Mucosa of stomach (tissue), 1 donor: Measurements from ENCODE around the gene BRD7.

Experiments
- H3K27me3 ChIP-seq: one replicate; pipeline ENCODE4 v1.7.0; 2013; ENCODE audit warnings: mild to moderate bottlenecking, low read length; ENCODE audit not compliant: control insufficient read depth, insufficient read depth
- H3K36me3 ChIP-seq: one replicate; pipeline ENCODE4 v1.7.0; 2013; ENCODE audit warnings: low read length; ENCODE audit not compliant: control insufficient read depth, insufficient read depth
- H3K4me1 ChIP-seq: one replicate; pipeline ENCODE4 v1.7.0; 2013; ENCODE audit warnings: mild to moderate bottlenecking, low read length; ENCODE audit not compliant: control insufficient read depth, insufficient read depth
- H3K4me3 ChIP-seq: one replicate; pipeline ENCODE4 v1.7.0; 2013; ENCODE audit warnings: low read length
- H3K9ac ChIP-seq: one replicate; pipeline ENCODE4 v1.7.0; 2013; ENCODE audit warnings: mild to moderate bottlenecking, low read length, moderate library complexity
- H3K9me3 ChIP-seq: one replicate; pipeline ENCODE4 v1.7.0; 2013; ENCODE audit warnings: mild to moderate bottlenecking, low read length, moderate library complexity; ENCODE audit not compliant: control insufficient read depth
- donor health status: Pancreatic carcinoma.

The BRD7 gene

GRCh38 chr16:50273382-50273690 is 95.5 kb downstream of the BRD7 start:
- Histone ChIP-seq H3K9ac (no peak overlapping the region), H3K27me3 (no peaks in the 10 kb centered on the region), H3K4me1 (peaks cover 3% of the 10 kb centered on the region), H3K4me3 (no peak overlapping the region), H3K36me3 (no peaks in the 10 kb centered on the region), H3K9me3 (no peaks in the 10 kb centered on the region)

DNA sequence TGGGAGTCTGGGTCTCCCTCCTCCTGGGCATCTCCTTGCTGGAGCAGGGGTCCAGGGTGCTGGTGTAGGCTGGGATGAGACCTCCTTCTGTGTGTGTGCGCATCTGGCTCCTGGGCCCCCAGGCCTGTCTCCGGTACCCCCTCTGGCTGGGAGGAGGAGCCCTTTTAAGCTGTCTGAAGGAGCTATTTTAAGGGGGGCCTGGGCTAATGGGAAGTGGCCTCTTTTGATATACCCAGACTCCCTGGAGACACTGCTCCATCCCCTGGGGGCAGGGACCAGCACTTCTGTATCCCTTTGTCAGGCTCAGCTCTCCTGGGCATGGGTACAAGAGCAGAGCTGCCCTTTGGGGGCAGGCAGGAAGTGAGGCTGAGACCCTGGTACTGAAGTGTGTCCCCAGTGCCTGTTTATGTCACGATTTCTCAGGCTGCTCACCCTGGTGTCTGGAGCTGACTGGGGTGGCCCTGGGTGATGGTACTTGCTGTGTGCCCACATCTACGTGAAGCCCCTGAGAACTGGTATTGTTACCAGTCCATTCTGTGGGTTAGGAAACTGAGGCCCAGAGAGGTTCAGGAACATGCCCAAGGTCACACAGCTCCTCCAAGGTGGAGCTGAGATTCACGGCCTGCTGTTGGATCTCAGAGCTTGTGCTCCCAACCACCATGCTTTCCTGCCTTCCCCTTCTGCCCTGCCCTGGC is 96.0 kb downstream of the BRD7 start:
- Histone ChIP-seq H3K9ac (no peak overlapping the region), H3K9me3 (no peaks in the 10 kb centered on the region)

GRCh38 chr16:50272111-50272571 is 96.6 kb downstream of the BRD7 start:
- H3K36me3 ChIP-seq, result no peaks in the 10 kb centered on the region
- H3K9me3 ChIP-seq, result no peaks in the 10 kb centered on the region
- no peak overlapping the region for H3K4me3 ChIP-seq
- H3K27me3 ChIP-seq, result no peaks in the 10 kb centered on the region
- H3K4me1 ChIP-seq, result peaks cover 4% of the 10 kb centered on the region
- H3K9ac ChIP-seq, result no peak overlapping the region

More for the DNA sequence above, 96.0 kb downstream of the BRD7 start:
- H3K27me3 ChIP-seq, result no peaks in the 10 kb centered on the region
- H3K4me1 ChIP-seq, result peaks cover 3% of the 10 kb centered on the region
- H3K36me3 ChIP-seq, result no peaks in the 10 kb centered on the region
- no peak overlapping the region for H3K4me3 ChIP-seq

DNA sequence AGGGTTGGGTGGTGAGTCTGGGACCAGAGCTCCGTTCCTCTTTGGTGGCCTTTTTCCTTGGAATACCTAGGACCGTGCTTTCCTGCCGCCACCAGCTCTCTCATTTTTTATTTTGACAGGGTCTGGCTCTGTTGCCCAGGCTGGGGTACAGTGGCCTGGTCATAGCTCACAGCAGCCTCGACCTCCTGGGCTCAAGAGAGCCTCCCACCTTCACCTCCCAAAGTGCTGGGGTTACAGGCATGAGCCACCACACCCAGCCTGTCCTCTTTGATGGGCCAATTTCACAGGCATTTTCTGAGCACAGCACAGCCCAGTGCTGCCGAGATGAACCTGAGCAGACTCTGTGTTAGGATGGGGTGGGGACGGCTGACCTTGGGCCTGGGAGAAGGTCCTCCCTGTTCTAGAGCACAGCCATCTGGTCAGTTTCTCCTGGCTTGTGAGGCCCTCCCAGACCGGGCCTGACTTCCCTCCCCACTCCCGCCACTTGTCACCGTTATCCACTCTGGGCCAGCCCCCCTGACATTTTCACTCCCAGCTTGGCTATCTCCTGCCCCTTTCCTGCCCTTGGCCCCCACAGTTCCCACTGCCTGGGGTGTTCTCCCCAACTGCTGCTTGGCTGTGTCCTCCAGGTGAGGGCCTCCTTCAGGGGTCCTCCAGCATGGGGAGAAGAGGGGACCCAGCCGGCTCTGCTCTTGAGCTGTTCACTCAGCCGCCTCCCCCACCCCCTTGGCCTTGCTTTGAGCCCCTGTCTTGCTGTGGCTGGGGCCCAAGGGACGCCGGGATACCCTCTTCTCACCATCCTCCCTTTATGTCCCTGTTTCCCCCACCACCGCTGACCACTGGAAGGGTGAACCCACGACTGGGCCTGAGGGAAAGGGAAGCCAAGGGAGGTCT is 97.4 kb downstream of the BRD7 start:
- Histone ChIP-seq H3K36me3 (no peaks in the 10 kb centered on the region), H3K27me3 (no peaks in the 10 kb centered on the region), H3K4me3 (no peak overlapping the region), H3K4me1 (peaks cover 12% of the 10 kb centered on the region), H3K9me3 (no peaks in the 10 kb centered on the region), H3K9ac (no peak overlapping the region)

DNA sequence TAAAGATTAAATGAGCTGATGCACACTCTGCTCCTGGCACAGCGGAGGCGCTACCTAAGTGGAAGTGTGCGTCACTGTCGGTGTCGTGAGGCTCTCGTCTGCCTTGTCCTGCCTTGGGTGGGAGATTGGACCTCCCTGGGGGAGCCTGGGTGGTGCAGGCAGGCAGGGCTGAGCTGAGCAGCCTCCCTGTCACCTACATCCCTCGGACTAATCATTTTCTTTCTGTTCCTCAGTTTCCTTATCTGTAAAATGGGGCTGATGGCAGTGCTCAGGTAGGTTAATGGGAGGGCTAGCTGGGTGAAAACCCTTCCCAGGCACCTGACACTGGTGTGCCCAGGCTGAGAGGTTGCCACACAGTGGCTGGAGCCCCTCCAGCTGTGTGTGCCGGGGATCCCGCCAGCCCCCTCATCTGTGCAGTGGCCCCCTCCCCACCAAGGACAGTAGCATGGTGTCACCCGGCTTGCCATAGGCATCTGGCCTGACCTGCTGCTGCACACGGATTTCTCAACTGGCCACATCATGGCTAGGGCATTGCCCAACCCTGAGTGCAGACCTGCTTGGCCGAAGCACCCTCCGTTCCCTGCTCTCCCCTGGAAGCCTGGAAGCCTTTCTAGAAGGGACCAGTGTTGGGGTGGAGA is 98.2 kb downstream of the BRD7 start:
- H3K27me3 ChIP-seq, result no peaks in the 10 kb centered on the region
- H3K36me3 ChIP-seq, result no peaks in the 10 kb centered on the region
- no peak overlapping the region for H3K4me3 ChIP-seq
- H3K9me3 ChIP-seq, result no peaks in the 10 kb centered on the region
- no peak overlapping the region for H3K9ac ChIP-seq
- H3K4me1 ChIP-seq, result peaks cover 19% of the 10 kb centered on the region

GRCh38 chr16:50269769-50270509 is 98.8 kb downstream of the BRD7 start:
- H3K4me1 ChIP-seq, result peaks cover 23% of the 10 kb centered on the region
- H3K4me3 ChIP-seq, result no peak overlapping the region
- H3K36me3 ChIP-seq, result no peaks in the 10 kb centered on the region
- no peak overlapping the region for H3K9ac ChIP-seq
- no peaks in the 10 kb centered on the region for H3K27me3 ChIP-seq
- no peaks in the 10 kb centered on the region for H3K9me3 ChIP-seq

DNA sequence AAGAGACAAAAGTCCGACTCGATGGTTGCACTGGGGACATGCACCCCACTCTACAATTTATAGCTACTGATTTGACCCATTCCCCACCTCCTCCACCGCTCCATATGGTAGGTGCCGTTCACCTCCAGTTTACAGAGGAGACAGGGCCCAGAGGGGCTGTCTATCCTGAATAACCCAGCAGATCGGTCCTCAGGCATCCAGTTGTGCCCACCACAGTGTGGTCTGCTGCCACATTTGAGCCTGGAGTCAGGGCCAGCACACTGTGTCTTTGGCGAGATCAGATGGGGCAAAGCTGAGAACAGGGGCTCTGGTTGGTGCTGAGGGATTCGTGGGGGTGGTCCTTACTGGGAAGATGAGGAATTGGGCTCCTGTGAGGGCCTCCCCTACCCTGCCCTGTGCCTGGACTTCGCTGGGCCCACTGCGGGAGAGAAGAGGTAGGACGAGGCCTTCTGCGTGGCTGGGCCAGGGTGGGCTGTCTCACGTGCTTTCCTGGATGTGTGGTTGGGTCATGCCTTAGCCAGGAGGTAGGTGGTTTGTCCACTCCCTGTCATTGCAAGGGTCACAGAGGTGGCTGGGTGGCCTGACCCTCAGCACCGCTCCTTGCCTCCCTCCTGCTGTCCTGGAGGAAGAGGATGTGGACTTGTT is 99.6 kb downstream of the BRD7 start:
- Histone ChIP-seq H3K4me1 (peaks cover 24% of the 10 kb centered on the region), H3K27me3 (no peaks in the 10 kb centered on the region), H3K36me3 (no peaks in the 10 kb centered on the region), H3K9ac (no peak overlapping the region), H3K9me3 (no peaks in the 10 kb centered on the region), H3K4me3 (no peak overlapping the region)

DNA sequence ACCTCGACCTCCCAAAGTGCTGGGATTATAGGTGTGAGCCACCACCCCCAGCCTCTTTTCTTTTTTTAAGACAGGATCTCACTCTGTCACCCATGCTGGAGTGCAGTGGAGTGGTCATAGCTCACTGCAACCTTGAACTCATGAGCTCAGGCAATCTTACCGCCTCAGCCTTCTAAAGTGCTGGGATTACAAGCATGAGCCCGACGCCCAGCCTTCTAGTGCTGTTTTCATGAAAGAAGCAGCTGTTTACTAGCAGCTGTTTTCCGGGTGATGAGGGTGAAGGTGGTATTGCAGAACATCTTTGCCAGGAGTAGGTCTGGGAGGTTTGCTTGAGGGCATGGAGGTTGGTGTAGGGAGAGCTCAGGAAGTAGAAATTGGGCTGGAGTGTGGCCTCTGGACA is 100.4 kb downstream of the BRD7 start:
- H3K9ac ChIP-seq, result no peak overlapping the region
- no peak overlapping the region for H3K4me3 ChIP-seq
- peaks cover 30% of the 10 kb centered on the region for H3K4me1 ChIP-seq

GRCh38 chr16:50267651-50268050 is 101.1 kb downstream of the BRD7 start:
- H3K27me3 ChIP-seq, result no peaks in the 10 kb centered on the region
- no peaks in the 10 kb centered on the region for H3K36me3 ChIP-seq
- no peak overlapping the region for H3K4me3 ChIP-seq
- H3K9me3 ChIP-seq, result no peaks in the 10 kb centered on the region
- H3K9ac ChIP-seq, result no peak overlapping the region
- peaks cover 34% of the 10 kb centered on the region for H3K4me1 ChIP-seq

More for the DNA sequence above, 100.4 kb downstream of the BRD7 start:
- no peaks in the 10 kb centered on the region for H3K27me3 ChIP-seq
- no peaks in the 10 kb centered on the region for H3K9me3 ChIP-seq
- no peaks in the 10 kb centered on the region for H3K36me3 ChIP-seq

DNA sequence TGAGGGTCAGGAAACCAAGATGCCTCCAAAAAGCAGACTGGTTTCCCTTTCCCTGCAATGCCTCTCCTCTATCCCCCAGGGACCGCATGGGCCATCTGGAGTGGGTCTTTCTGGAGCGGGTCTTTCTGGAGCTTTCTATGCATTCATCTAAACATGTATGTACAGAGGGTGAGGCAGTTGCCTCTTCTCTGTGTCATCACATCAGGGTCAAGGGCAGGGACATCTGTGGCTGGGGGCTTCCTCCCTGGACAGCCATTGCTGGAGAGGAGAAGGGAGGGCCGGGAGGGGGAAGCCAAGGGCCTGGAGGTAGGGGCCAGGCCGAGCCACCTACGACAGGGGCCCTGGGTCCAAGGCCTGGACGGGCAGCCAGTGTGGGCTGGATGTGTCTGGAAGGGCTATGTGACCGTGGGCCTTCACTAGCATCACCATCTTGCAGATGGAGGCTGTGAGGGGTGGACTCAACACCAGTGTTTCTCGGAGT is 101.6 kb downstream of the BRD7 start:
- peak overlapping the region; percentile 25 for H3K4me3 ChIP-seq
- peaks cover 34% of the 10 kb centered on the region for H3K4me1 ChIP-seq
- H3K36me3 ChIP-seq, result no peaks in the 10 kb centered on the region
- H3K9ac ChIP-seq, result no peak overlapping the region
- no peaks in the 10 kb centered on the region for H3K27me3 ChIP-seq
- H3K9me3 ChIP-seq, result no peaks in the 10 kb centered on the region

DNA sequence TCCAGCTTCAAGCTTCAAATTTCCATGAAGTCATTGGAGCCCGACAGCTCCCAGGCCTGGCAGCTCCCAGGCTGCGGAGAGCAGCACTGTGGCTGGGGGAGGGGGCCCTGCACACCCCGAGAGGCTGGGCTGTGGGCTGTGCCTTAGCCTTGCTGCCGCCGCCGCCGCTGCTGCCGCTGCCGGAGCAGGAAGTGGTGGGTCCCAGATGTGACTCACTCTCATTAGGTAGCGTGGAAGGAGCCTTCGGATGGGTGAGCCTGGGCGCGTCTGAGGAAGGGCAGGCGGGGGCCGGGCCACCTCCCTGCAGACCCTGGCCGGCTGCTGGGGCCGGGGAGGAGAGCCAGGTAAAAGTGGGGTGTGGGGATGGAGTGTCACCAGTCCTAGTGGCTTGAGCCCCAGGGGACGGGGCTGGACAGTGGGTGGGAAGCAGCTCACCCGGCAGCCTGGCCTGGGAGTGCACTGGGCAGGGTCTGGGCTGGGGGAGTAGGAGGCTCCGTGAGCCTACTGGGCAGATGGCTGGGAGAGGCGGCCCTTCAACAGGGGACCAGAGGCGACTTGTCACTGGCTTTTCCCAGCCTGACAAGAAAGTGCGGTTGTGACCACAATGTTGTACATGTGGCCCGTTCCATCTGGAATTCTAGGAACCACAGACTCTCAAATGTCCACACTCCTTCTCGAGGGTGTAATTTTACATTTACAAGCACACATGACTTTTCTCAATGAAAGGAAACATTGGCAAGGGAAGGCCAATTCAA is 102.3 kb downstream of the BRD7 start, which contains the start of gene ADCY7:
ADCY7 (plus strand) TSS at position 215 of the 755 bp plus-strand sequence. CDS start 21,629 bp downstream, outside the sequence.
- Histone ChIP-seq H3K4me3 (peak within 1 kb of the TSS; percentile 25), H3K27me3 (no peaks in the 10 kb centered on the region), H3K9me3 (no peaks in the 10 kb centered on the region), H3K9ac (peak within 1 kb of the TSS; percentile 64), H3K36me3 (no peaks in the 10 kb centered on the region), H3K4me1 (peaks cover 40% of the 10 kb centered on the region)
